Endodermal cell (in vitro differentiated cells): ENCODE results near the gene HSPBP1. TPM values are rescaled to one million over a fixed set of nuclear protein-coding genes. Genes with fewer than 3 reads are reported as not detected.

Experiments
- DNase-seq: peaks from one replicate; pipeline ENCODE4 v3.0.0-alpha.2; 2017
- H3K27ac ChIP-seq: 2 replicates; pipeline ENCODE4 v1.5.1; 2013; ENCODE audit warnings: mild to moderate bottlenecking, low read depth, low read length, moderate library complexity
- H3K27me3 ChIP-seq: 2 replicates; pipeline ENCODE4 v1.6.1; 2013; ENCODE audit warnings: mild to moderate bottlenecking, low read length, moderate library complexity; ENCODE audit not compliant: insufficient read depth, control insufficient read depth, poor library complexity, severe bottlenecking
- H3K36me3 ChIP-seq: 2 replicates; pipeline ENCODE4 v1.7.0; 2013; ENCODE audit warnings: mild to moderate bottlenecking, low read length, moderate library complexity; ENCODE audit not compliant: control insufficient read depth, insufficient read depth
- H3K4me1 ChIP-seq: one replicate; pipeline ENCODE4 v1.7.0; 2013; ENCODE audit warnings: low read length; ENCODE audit not compliant: control insufficient read depth, insufficient read depth
- H3K4me3 ChIP-seq: 2 replicates; pipeline ENCODE4 v1.5.1; 2013; ENCODE audit warnings: mild to moderate bottlenecking, low read length, moderate library complexity
- H3K9ac ChIP-seq: 2 replicates; pipeline ENCODE4 v1.6.1; 2013; ENCODE audit warnings: mild to moderate bottlenecking, low read length, moderate library complexity; ENCODE audit not compliant: poor library complexity, severe bottlenecking; ENCODE audit errors: extremely low read depth
- H3K9me3 ChIP-seq: 2 replicates; pipeline ENCODE4 v1.6.1; 2013; ENCODE audit warnings: mild to moderate bottlenecking, low read length, moderate library complexity; ENCODE audit not compliant: control insufficient read depth
- H3K27ac Mint-ChIP-seq: 2 replicates; pipeline ENCODE4 v1.8.0; 2020; ENCODE audit warnings: mixed read lengths
- H3K27me3 Mint-ChIP-seq: 2 replicates; pipeline ENCODE4 v1.8.0; 2021; ENCODE audit warnings: mild to moderate bottlenecking, mixed read lengths; ENCODE audit not compliant: insufficient read depth
- H3K36me3 Mint-ChIP-seq: 2 replicates; pipeline ENCODE4 v1.8.0; 2020; ENCODE audit warnings: low read depth, mixed read lengths
- H3K4me1 Mint-ChIP-seq: 2 replicates; pipeline ENCODE4 v1.8.0; 2020; ENCODE audit warnings: mixed read lengths
- H3K4me3 Mint-ChIP-seq: 2 replicates; pipeline ENCODE4 v1.8.0; 2020; ENCODE audit warnings: mild to moderate bottlenecking, moderate library complexity, mixed read lengths
- H3K9me3 Mint-ChIP-seq: 2 replicates; pipeline ENCODE4 v1.8.0; 2020; ENCODE audit warnings: mild to moderate bottlenecking, mixed read lengths
- WGBS, 2 experiments: methylation state at CpG; one replicate each; pipeline versions ENCODE4 v1.1.5 to v1.1.7; 2013; ENCODE audit warnings: missing lambda C conversion rate in 2 of 2, mixed read lengths in 1 of 2; ENCODE audit not compliant: insufficient coverage in 1 of 2, insufficient read length in 1 of 2; 5-methylcytosine and 5-hydroxymethylcytosine counted together
- total RNA-seq, 2 donors: library from RNA; stranded (reverse); fragmentation: NEBNext Ultra II Directional in 1 of 2; extraction: Animal tissue kit (Norgen Biotek cat#: 25700) in 1 of 2; gene quantifications; 2 replicates in 1 of 2; 3 replicates in 1 of 2; pipeline ENCODE4 v1.2.1, GENCODE V29; 2021
- TF ChIP-seq, protein P1 (sequence below): fragments of 200-600 bp; sonication (generic); conservative IDR thresholded peaks from 2 replicates; pipeline ENCODE4 v1.5.0; 2021; ENCODE audit warnings: antibody characterized with exemption, mild to moderate bottlenecking

HSPBP1 gene
- total RNA-seq, 2 donors from 2014 or later = 43.7 to 48.5 TPM

DNA sequence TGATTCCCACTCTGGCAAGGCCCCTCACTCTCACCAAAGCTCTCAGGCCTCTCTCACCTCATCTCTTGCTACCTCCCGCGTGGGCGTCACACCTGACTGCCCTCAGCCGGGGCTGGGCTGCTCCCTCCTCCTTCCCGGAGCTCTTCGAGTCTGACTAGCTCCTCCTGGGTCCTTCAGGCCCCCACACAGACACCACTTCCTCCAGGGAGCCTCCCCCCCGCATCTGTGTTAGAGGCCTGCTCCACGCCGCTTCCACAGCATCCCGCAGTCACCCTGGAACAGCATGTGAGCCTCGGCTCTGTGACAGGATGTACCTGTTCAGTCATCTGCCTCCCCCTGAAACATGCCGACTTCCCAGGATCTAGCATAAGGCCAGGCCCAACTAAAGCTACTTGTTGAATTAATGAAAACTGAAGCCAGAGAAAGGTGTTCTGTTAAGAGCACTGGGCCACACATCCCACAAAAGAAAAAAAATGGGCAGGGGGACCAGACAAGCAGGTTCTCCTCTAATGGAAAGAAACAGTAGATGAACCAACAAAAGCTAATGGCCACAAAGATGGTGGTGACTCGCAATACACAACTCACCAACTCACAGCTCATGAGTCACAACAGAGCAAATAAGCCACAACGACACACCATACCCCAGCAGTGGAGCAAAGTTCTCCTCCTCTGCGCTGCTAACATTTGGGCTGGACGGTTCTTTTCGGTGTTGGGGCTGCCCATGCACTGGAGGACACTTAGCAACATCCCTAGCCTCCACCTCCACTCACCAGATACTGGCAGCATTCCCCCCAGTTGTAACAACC is 24.1 kb downstream of the HSPBP1 start:
- H3K9me3 ChIP-seq = no peaks in the 10 kb centered on the region
- peak overlapping the region; percentile 90 for H3K4me3 ChIP-seq
- H3K27ac ChIP-seq = no peak overlapping the region
- peaks cover 9% of the 10 kb centered on the region for H3K36me3 ChIP-seq
- no peak for DNase-seq
- peaks cover 11% of the 10 kb centered on the region for H3K4me1 ChIP-seq
- H3K9ac ChIP-seq = no peak overlapping the region
- Mint-ChIP-seq H3K4me3 (peak overlapping the region; percentile 98), H3K27me3 (no peaks in the 10 kb centered on the region), H3K27ac (peak overlapping the region; percentile 84), H3K4me1 (peaks cover 41% of the 10 kb centered on the region), H3K9me3 (no peaks in the 10 kb centered on the region), H3K36me3 (peaks cover 3% of the 10 kb centered on the region)
- H3K27me3 ChIP-seq = no peaks in the 10 kb centered on the region
- WGBS, 2 experiments = 88 to 91% methylated on average over 16 to 17 of the region's 17 CpGs
- TF ChIP-seq, protein P1, sequence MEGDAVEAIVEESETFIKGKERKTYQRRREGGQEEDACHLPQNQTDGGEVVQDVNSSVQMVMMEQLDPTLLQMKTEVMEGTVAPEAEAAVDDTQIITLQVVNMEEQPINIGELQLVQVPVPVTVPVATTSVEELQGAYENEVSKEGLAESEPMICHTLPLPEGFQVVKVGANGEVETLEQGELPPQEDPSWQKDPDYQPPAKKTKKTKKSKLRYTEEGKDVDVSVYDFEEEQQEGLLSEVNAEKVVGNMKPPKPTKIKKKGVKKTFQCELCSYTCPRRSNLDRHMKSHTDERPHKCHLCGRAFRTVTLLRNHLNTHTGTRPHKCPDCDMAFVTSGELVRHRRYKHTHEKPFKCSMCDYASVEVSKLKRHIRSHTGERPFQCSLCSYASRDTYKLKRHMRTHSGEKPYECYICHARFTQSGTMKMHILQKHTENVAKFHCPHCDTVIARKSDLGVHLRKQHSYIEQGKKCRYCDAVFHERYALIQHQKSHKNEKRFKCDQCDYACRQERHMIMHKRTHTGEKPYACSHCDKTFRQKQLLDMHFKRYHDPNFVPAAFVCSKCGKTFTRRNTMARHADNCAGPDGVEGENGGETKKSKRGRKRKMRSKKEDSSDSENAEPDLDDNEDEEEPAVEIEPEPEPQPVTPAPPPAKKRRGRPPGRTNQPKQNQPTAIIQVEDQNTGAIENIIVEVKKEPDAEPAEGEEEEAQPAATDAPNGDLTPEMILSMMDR = no peak

DNA sequence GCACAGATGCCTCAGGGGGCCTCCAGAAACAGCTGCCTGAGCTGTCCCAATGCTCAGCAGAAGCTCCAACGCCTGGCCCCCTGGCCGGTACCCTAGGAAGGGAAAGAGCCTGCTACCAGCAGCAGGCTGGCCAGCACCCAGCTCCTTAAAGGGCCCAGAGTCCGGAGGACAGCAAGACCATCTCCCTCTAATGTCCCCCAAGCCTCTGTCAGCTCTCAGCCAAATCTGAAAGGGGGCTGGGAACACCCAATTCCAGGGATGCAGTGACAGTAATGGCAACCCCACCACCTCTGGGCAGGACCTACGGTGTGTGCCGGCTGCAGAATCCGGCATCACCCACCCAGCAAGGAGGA is 25.3 kb downstream of the HSPBP1 start:
- no peaks in the 10 kb centered on the region for H3K27me3 ChIP-seq
- Mint-ChIP-seq H3K9me3 (no peaks in the 10 kb centered on the region), H3K4me3 (no peak overlapping the region), H3K27ac (peak overlapping the region; percentile 29), H3K4me1 (peaks cover 41% of the 10 kb centered on the region), H3K27me3 (no peaks in the 10 kb centered on the region), H3K36me3 (peaks cover 3% of the 10 kb centered on the region)
- no peak overlapping the region for H3K9ac ChIP-seq
- TF ChIP-seq, protein P1 = no peak
- no peak for DNase-seq
- H3K36me3 ChIP-seq = peaks cover 9% of the 10 kb centered on the region
- no peak overlapping the region for H3K4me3 ChIP-seq
- no peak overlapping the region for H3K27ac ChIP-seq
- H3K4me1 ChIP-seq = peaks cover 11% of the 10 kb centered on the region
- 86 to 95% methylated on average over 5 to 6 of the region's 6 CpGs for WGBS, 2 experiments
- H3K9me3 ChIP-seq = no peaks in the 10 kb centered on the region

DNA sequence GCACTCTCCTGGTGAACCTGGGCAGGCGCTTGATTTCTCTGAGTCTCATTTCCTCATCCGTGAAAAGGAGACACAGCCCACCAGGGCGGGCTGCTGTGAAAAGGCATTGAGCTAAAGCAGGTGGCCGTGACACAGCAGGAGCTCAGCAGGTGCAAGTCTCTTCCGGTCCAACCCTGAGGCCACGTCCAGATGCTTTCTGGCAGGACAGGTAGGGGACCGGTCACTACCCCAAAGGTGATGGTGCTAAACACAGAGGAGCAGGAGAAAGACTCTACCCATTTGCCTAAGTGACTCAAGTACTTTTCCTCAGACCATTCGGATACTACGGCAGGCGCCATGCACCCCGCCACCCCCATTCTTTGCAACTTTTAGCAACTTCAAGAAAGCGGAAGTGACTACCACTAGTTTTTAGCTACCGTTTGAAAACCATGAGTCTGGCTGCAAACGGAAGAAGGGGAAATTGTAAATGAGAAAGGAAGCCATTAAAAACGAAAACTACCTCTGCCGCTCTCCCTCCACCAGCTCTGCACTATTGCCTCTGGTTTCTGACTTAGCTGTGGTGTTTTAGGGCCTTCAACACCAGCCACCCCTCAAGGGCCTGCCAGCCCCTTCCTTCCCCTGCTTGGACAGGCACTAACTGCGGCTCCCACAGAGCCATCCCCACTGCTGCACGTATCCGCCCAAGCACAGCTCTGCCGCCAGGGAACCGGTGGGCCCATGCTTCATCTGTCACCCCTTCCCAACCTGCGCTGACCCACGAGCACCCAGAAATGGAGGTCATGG is 25.9 kb downstream of the HSPBP1 start:
- DNase-seq = no peak
- H3K9me3 Mint-ChIP-seq = no peaks in the 10 kb centered on the region
- peaks cover 38% of the 10 kb centered on the region for H3K4me1 Mint-ChIP-seq
- Histone ChIP-seq H3K9me3 (no peaks in the 10 kb centered on the region), H3K9ac (no peak overlapping the region), H3K36me3 (peaks cover 9% of the 10 kb centered on the region), H3K27ac (no peak overlapping the region), H3K4me1 (peaks cover 11% of the 10 kb centered on the region), H3K4me3 (no peak overlapping the region), H3K27me3 (no peaks in the 10 kb centered on the region)
- peak overlapping the region; percentile 82 for H3K27ac Mint-ChIP-seq
- H3K27me3 Mint-ChIP-seq = no peaks in the 10 kb centered on the region
- TF ChIP-seq, protein P1 = no peak
- no peak overlapping the region for H3K4me3 Mint-ChIP-seq
- 89 to 95% methylated on average over 11 to 23 of the region's 23 CpGs for WGBS, 2 experiments
- H3K36me3 Mint-ChIP-seq = peaks cover 3% of the 10 kb centered on the region
